SW 1271 (cell line): ENCODE results near the gene DLX2.
"Not testable (repeated sequence)": the region's sequence is repeated elsewhere in the genome, so short reads cannot be mapped to it uniquely, and the experiment has no call there.

Experiments used
- DNase-seq, 2 experiments: peaks; one replicate each; lab custom pipeline; 2025; lab: John Stamatoyannopoulos, UW

DLX2 gene

GRCh38 chr2:172083628-172084394 is 18.9 kb downstream of the DLX2 start:
- no peak for DNase-seq

- DNase-seq: no peak
Observed at GRCh38 chr2:172082944-172083627, 19.6 kb downstream of the DLX2 start.

GRCh38 chr2:172082105-172082943 is 20.4 kb downstream of the DLX2 start:
- no peak for DNase-seq

- DNase-seq: no peak
Observed at GRCh38 chr2:172081221-172082022, 21.3 kb downstream of the DLX2 start.

- no peak for DNase-seq
Observed at GRCh38 chr2:172080641-172081220, 22.0 kb downstream of the DLX2 start.

GRCh38 chr2:172079838-172080640 is 22.7 kb downstream of the DLX2 start:
- DNase-seq: no peak

- no peak for DNase-seq
Observed at GRCh38 chr2:172079416-172079815, 23.3 kb downstream of the DLX2 start.

GRCh38 chr2:172074254-172074653 is 28.4 kb downstream of the DLX2 start:
- DNase-seq: no peak

GRCh38 chr2:172073518-172073917 is 29.2 kb downstream of the DLX2 start:
- DNase-seq: no peak

- DNase-seq: no peak
Observed at GRCh38 chr2:172072706-172073105, 30.0 kb downstream of the DLX2 start.

- DNase-seq: no peak
Observed at GRCh38 chr2:172072303-172072702, 30.4 kb downstream of the DLX2 start.

- no peak for DNase-seq
Observed at GRCh38 chr2:172070936-172071335, 31.8 kb downstream of the DLX2 start.

- DNase-seq: not testable (repeated sequence)
Observed at GRCh38 chr2:172067905-172068304, 34.8 kb downstream of the DLX2 start.

- no peak for DNase-seq
Observed at GRCh38 chr2:172066394-172066886, 36.3 kb downstream of the DLX2 start.

- DNase-seq: no peak
Observed at GRCh38 chr2:172065111-172065510, 37.6 kb downstream of the DLX2 start.

- DNase-seq: no peak
Observed at GRCh38 chr2:172063446-172063845, 39.3 kb downstream of the DLX2 start.

- no peak for DNase-seq
Observed at GRCh38 chr2:172062402-172063004, 40.2 kb downstream of the DLX2 start.

GRCh38 chr2:172060118-172060517 is 42.6 kb downstream of the DLX2 start:
- not testable (repeated sequence) for DNase-seq

- DNase-seq: no peak
Observed at GRCh38 chr2:172058660-172059059, 44.0 kb downstream of the DLX2 start.

GRCh38 chr2:172056293-172056692 is 46.4 kb downstream of the DLX2 start:
- DNase-seq: no peak
